K562 (cell line): Measurements from ENCODE around the gene CPZ. TPM values are rescaled to one million over a fixed set of nuclear protein-coding genes. Genes with fewer than 3 reads are reported as not detected.

ENCODE experiments used
- ARHGAP35 ChIP-seq: fragments of 450-650 bp; IDR thresholded peaks from 2 replicates; pipeline ENCODE4 v1.6.1; 2018; ENCODE audit not compliant: partially characterized antibody
- BCL6 ChIP-seq: fragments of 250-450 bp; sonication (Bioruptor Pico); IDR thresholded peaks from 2 replicates; pipeline ENCODE4 v1.4.0; 2020
- CTBP1 ChIP-seq: fragments of 450-650 bp; IDR thresholded peaks from 2 replicates; pipeline ENCODE4 v1.6.1; 2016; ENCODE audit warnings: borderline replicate concordance
- FOS ChIP-seq: IDR thresholded peaks from 3 replicates; pipeline ENCODE4 v1.6.1; 2011; ENCODE audit not compliant: insufficient read length; ENCODE audit errors: extremely low read depth
- GTF2E2 ChIP-seq: fragments of 200-800 bp; sonication (Bioruptor generic); IDR thresholded peaks from 2 replicates; pipeline ENCODE4 v1.6.1; 2016; ENCODE audit warnings: missing genetic modification characterization, missing compliant biosample characterization
- IRF2 ChIP-seq: sonication (generic); formaldehyde crosslinking; IDR thresholded peaks from 2 replicates; pipeline ENCODE4 v1.8.1; 2022; ENCODE audit warnings: mild to moderate bottlenecking, missing genetic modification reagents
- JUND ChIP-seq, 2 experiments: IDR thresholded peaks; 2 replicates in 1 of 2; 3 replicates in 1 of 2; pipeline ENCODE4 v1.6.1; 2011; ENCODE audit warnings: borderline replicate concordance in 2 of 2, low read depth in 2 of 2, low read length in 2 of 2, improper control_type of control experiment in 1 of 2, missing biosample characterization in 1 of 2, missing genetic modification characterization in 1 of 2, missing genetic modification reagents in 1 of 2
- KAT7 ChIP-seq: sonication (generic); formaldehyde crosslinking; IDR thresholded peaks from 2 replicates; pipeline ENCODE4 v1.8.0; 2022; ENCODE audit warnings: missing genetic modification reagents, mild to moderate bottlenecking, borderline replicate concordance
- KDM1A ChIP-seq, 2 experiments: fragments of 450-650 bp; IDR thresholded peaks; 2 replicates each; pipeline ENCODE4 v1.6.1; 2016; ENCODE audit warnings: mild to moderate bottlenecking in 2 of 2
- KLF10 ChIP-seq: fragments of 250-450 bp; sonication (Bioruptor Pico); IDR thresholded peaks from 2 replicates; pipeline ENCODE4 v1.6.1; 2021; ENCODE audit warnings: matching md5 sums
- MCM3 ChIP-seq: fragments of 450-650 bp; IDR thresholded peaks from 2 replicates; pipeline ENCODE4 v1.6.1; 2016
- NFE2L1 ChIP-seq: fragments of 450-650 bp; IDR thresholded peaks from 2 replicates; pipeline ENCODE4 v1.6.1; 2016; ENCODE audit warnings: missing genetic modification characterization, low read depth, mild to moderate bottlenecking, missing compliant biosample characterization, moderate library complexity, borderline replicate concordance
- NRF1 ChIP-seq, 2 experiments: fragments of 450-650 bp; IDR thresholded peaks in 1 of 2; conservative IDR thresholded peaks in 1 of 2; 2 replicates each; pipeline ENCODE4 v1.6.1; 2014; ENCODE audit warnings: mild to moderate bottlenecking in 2 of 2
- PTTG1 ChIP-seq: fragments of 450-650 bp; IDR thresholded peaks from 2 replicates; pipeline ENCODE4 v1.6.1; 2016; ENCODE audit warnings: low read depth, mild to moderate bottlenecking, missing genetic modification characterization, missing compliant biosample characterization
- ZNF146 ChIP-seq: IDR thresholded peaks from one replicate; pipeline ENCODE4 v1.6.1; 2018; ENCODE audit warnings: missing compliant biosample characterization; ENCODE audit not compliant: unreplicated experiment
- ZNF174 ChIP-seq: fragments of 250-450 bp; sonication (Bioruptor Pico); IDR thresholded peaks from 2 replicates; pipeline ENCODE4 v1.4.0; 2020; ENCODE audit warnings: mild to moderate bottlenecking
- ZNF644 ChIP-seq: fragments of 200-800 bp; sonication (Bioruptor generic); IDR thresholded peaks from 2 replicates; pipeline ENCODE4 v1.6.1; 2016; ENCODE audit warnings: low read depth, missing genetic modification characterization, missing compliant biosample characterization
- ZNF780A ChIP-seq: fragments of 250-450 bp; sonication (Bioruptor Pico); IDR thresholded peaks from 2 replicates; pipeline ENCODE4 v1.5.0; 2021; ENCODE audit warnings: mild to moderate bottlenecking
- polyA plus RNA-seq, 8 experiments: library from polyadenylated mRNA; depleted of rRNA in 4 of 8; stranded (reverse) in 5 of 8; unstranded in 3 of 8; fragments of >200 nt; fragmentation: Nextera tagmentation in 2 of 8; fragmentation: Illumina TruSeq in 1 of 8; extraction: Ambion mirVana in 2 of 8; extraction: Trizol in 1 of 8; gene quantifications; 2 replicates each; pipeline versions ENCODE4 v1.2.1 to v1.2.3, GENCODE V29; 2011 to 2014; ENCODE audit warnings: inconsistent platforms in 1 of 8, missing spikeins in 1 of 8
- total RNA-seq, 7 experiments: library from RNA; depleted of rRNA in 6 of 7; stranded (reverse); fragments of >200 nt in 6 of 7; fragmentation: Illumina TruSeq in 2 of 7; extraction: Trizol in 2 of 7; gene quantifications; 2 replicates each; pipeline versions ENCODE4 v1.2.1 to v1.2.3, GENCODE V29; 2011 to 2021; ENCODE audit warnings: low replicate concordance in 1 of 7
- TF ChIP-seq, protein P1 (sequence below): sonication (generic); formaldehyde crosslinking; IDR thresholded peaks from 2 replicates; pipeline ENCODE4 v1.8.1; 2022; ENCODE audit warnings: missing genetic modification reagents
- TF ChIP-seq, protein P2 (sequence below): fragments of 250-450 bp; sonication (Bioruptor Pico); IDR thresholded peaks from 2 replicates; pipeline ENCODE4 v1.5.0; 2020; ENCODE audit warnings: mild to moderate bottlenecking
- TF ChIP-seq, protein P3 (sequence below): fragments of 250-450 bp; sonication (Bioruptor Pico); IDR thresholded peaks from 2 replicates; pipeline ENCODE4 v1.8.0; 2022; ENCODE audit warnings: inconsistent platforms, mild to moderate bottlenecking, moderate library complexity, borderline replicate concordance
- TF ChIP-seq, protein P4 (sequence below): fragments of 450-650 bp; IDR thresholded peaks from 2 replicates; pipeline ENCODE4 v1.6.1; 2016; ENCODE audit warnings: missing biosample characterization, missing genetic modification characterization
- TF ChIP-seq, protein P5 (sequence below): fragments of 450-650 bp; formaldehyde crosslinking; IDR thresholded peaks from 2 replicates; pipeline ENCODE4 v1.4.0; 2022; ENCODE audit warnings: mild to moderate bottlenecking, moderate library complexity

The CPZ gene
- total and polyA plus RNA-seq, 9 of the 15 experiments (the other 6 are each of a cell fraction or from before 2014, with no cell fraction given): 0.06 to 2.2 (median 1.2) TPM; not detected in 1

DNA sequence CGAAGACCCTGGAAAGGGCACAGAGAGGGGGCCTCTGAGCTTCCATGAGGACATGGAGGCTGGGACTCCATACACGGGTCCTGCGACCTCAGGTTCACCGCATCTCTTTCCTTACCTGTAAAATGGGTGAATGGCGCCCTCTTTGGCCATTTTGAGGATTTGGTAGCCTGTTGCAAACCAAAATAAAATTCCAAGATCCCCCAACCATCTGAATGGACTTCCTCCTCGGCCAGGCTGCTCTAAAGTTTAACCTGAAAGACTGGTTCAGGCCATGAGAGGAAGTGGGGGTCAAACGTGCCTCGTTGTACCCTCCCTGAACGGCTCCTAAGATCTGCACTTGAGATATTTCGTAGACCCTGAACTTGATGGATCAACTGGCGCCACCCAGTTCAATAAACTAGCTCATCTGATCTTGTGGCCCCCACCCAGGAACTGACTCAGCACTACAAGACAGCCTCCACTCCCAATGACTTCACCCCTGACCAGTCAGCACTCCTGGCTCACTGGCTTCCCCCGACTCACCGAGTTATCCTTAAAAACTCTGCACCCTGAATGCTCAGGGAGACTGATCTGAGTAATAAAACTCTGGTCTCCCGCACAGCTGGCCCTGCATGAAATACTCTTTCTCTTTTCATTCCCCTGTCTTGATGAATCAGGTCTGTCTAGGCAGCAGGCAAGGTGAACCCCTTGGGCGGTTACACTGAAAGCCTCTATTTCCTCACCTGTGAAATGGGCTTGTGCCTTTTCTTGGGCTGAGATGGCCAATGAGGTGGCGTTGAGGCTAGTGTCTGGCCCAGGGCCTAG, 45.3 kb upstream of the CPZ start (continued):
- TF ChIP-seq, protein P1, sequence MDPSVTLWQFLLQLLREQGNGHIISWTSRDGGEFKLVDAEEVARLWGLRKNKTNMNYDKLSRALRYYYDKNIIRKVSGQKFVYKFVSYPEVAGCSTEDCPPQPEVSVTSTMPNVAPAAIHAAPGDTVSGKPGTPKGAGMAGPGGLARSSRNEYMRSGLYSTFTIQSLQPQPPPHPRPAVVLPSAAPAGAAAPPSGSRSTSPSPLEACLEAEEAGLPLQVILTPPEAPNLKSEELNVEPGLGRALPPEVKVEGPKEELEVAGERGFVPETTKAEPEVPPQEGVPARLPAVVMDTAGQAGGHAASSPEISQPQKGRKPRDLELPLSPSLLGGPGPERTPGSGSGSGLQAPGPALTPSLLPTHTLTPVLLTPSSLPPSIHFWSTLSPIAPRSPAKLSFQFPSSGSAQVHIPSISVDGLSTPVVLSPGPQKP: no peak
- no peak for TF ChIP-seq KAT7 (CRISPR knock-in tag)
- TF ChIP-seq BCL6: no peak
- no peak for TF ChIP-seq ZNF174 (CRISPR knock-in tag)
- TF ChIP-seq PTTG1 (tag): no peak
- TF ChIP-seq, protein P2, sequence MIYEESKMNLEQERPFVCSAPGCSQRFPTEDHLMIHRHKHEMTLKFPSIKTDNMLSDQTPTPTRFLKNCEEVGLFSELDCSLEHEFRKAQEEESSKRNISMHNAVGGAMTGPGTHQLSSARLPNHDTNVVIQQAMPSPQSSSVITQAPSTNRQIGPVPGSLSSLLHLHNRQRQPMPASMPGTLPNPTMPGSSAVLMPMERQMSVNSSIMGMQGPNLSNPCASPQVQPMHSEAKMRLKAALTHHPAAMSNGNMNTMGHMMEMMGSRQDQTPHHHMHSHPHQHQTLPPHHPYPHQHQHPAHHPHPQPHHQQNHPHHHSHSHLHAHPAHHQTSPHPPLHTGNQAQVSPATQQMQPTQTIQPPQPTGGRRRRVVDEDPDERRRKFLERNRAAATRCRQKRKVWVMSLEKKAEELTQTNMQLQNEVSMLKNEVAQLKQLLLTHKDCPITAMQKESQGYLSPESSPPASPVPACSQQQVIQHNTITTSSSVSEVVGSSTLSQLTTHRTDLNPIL: no peak
- TF ChIP-seq NRF1 (conservative IDR thresholded peaks at IDR 0.05 in 1 of 2, IDR thresholded peaks at IDR 0.05 in 1 of 2): peak in 1 of 2 experiments; percentile 46; a peak in 2 of 4 replicates
- TF ChIP-seq NFE2L1 (tag): no peak
- TF ChIP-seq IRF2 (CRISPR knock-in tag): no peak
- no peak for TF ChIP-seq ARHGAP35
- TF ChIP-seq, protein P3, sequence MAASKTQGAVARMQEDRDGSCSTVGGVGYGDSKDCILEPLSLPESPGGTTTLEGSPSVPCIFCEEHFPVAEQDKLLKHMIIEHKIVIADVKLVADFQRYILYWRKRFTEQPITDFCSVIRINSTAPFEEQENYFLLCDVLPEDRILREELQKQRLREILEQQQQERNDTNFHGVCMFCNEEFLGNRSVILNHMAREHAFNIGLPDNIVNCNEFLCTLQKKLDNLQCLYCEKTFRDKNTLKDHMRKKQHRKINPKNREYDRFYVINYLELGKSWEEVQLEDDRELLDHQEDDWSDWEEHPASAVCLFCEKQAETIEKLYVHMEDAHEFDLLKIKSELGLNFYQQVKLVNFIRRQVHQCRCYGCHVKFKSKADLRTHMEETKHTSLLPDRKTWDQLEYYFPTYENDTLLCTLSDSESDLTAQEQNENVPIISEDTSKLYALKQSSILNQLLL (CRISPR knock-in tag): no peak
- TF ChIP-seq, protein P4, sequence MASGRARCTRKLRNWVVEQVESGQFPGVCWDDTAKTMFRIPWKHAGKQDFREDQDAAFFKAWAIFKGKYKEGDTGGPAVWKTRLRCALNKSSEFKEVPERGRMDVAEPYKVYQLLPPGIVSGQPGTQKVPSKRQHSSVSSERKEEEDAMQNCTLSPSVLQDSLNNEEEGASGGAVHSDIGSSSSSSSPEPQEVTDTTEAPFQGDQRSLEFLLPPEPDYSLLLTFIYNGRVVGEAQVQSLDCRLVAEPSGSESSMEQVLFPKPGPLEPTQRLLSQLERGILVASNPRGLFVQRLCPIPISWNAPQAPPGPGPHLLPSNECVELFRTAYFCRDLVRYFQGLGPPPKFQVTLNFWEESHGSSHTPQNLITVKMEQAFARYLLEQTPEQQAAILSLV (tag): no peak
- peak; percentile 93 to 97 for TF ChIP-seq KDM1A (IDR thresholded peaks at IDR 0.05)
- TF ChIP-seq ZNF780A (CRISPR knock-in tag): no peak
- TF ChIP-seq JUND (IDR thresholded peaks at IDR 0.05; ENCODE audit: borderline replicate concordance, low read depth, low read length): peak; percentile 90
- TF ChIP-seq JUND (tag; IDR thresholded peaks at IDR 0.05; ENCODE audit: borderline replicate concordance, low read depth, low read length): peak; percentile 91; the same call in 2 of the 3 replicates
- no peak for TF ChIP-seq FOS
- TF ChIP-seq ZNF644 (tag): no peak
- no peak for TF ChIP-seq KLF10 (CRISPR knock-in tag)
- TF ChIP-seq, protein P5, sequence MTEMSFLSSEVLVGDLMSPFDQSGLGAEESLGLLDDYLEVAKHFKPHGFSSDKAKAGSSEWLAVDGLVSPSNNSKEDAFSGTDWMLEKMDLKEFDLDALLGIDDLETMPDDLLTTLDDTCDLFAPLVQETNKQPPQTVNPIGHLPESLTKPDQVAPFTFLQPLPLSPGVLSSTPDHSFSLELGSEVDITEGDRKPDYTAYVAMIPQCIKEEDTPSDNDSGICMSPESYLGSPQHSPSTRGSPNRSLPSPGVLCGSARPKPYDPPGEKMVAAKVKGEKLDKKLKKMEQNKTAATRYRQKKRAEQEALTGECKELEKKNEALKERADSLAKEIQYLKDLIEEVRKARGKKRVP (CRISPR knock-in tag): no peak
- TF ChIP-seq GTF2E2 (tag): no peak
- no peak for TF ChIP-seq ZNF146 (CRISPR knock-in tag)
- TF ChIP-seq MCM3: no peak
- TF ChIP-seq CTBP1: peak; percentile 46
